ENCODE measurements around the gene SNX24.

The SNX24 gene
- long read RNA-seq, result 0 reads

DNA sequence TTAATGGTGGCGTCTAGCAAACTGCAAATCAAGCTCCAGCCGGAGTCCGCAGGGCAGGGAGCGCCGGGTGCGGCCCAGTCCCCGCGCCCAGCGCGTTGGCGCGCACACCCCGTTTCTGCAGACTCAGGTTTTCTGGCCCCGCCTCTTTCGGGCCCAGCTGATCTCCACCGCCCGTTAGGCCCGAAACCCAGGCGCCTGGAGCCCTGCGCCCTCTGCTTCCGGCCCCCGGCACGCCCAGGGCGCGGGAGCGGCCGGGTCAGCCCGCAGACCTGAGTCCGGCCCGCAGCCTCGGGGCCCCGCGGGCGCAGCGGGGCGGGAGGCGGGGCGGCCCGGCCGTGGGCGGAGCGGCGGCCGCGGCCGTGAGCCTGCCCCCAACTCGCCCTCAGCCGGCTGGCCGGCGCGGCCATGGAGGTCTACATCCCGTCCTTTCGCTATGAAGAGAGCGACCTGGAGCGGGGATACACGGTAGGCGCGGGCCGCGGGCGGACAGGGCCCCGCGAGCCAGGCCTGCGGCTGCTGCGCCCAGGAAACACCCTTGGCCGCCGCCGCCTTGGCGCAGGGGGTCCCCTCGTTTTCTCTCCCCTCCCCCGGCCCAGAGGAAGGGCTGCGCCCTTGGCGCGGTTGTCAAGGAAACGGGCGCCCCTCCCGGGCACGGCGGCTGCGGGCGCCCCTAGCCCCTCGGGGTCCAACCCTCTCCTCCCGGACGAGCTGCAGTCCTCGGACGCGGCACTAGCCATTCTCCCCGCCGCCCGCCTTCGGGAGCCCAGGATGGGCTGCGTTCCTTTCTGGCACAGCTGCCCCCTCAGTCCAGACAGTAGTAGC, at the start of gene SNX24:
SNX24 (plus strand) TSS at position 385 of the 822 bp plus-strand sequence; CDS start at position 406, 21 bp downstream.
- TF ChIP-seq REST (IDR thresholded peaks at IDR 0.05; ENCODE audit: insufficient replicate concordance, low read depth), result no peak
- TF ChIP-seq, protein P1, sequence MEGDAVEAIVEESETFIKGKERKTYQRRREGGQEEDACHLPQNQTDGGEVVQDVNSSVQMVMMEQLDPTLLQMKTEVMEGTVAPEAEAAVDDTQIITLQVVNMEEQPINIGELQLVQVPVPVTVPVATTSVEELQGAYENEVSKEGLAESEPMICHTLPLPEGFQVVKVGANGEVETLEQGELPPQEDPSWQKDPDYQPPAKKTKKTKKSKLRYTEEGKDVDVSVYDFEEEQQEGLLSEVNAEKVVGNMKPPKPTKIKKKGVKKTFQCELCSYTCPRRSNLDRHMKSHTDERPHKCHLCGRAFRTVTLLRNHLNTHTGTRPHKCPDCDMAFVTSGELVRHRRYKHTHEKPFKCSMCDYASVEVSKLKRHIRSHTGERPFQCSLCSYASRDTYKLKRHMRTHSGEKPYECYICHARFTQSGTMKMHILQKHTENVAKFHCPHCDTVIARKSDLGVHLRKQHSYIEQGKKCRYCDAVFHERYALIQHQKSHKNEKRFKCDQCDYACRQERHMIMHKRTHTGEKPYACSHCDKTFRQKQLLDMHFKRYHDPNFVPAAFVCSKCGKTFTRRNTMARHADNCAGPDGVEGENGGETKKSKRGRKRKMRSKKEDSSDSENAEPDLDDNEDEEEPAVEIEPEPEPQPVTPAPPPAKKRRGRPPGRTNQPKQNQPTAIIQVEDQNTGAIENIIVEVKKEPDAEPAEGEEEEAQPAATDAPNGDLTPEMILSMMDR (IDR thresholded peaks at IDR 0.05; ENCODE audit: insufficient read depth, low read length), result no peak
- TF ChIP-seq POLR2AphosphoS5 (IDR thresholded peaks at IDR 0.05; ENCODE audit: low read depth), result no peak
- no peak for TF ChIP-seq SPI1 (IDR thresholded peaks at IDR 0.05; ENCODE audit: borderline replicate concordance, low read depth)
- TF ChIP-seq GABPA (IDR thresholded peaks at IDR 0.05; ENCODE audit: low read depth), result no peak
- Histone ChIP-seq H3K27me3 (ENCODE audit: insufficient read depth, poor library complexity, severe bottlenecking) (no peaks in the 10 kb centered on the region), H3K4me3 (replicated peaks; ENCODE audit: insufficient read depth, low read length) (peak within 1 kb of the TSS; percentile 55), H3K27ac (replicated peaks) (no peak within 1 kb of the TSS)
- peak; percentile 13 to 29 for DNase-seq (ENCODE audit: low read depth in 1 of 2, low spot score in 1 of 2)

DNA sequence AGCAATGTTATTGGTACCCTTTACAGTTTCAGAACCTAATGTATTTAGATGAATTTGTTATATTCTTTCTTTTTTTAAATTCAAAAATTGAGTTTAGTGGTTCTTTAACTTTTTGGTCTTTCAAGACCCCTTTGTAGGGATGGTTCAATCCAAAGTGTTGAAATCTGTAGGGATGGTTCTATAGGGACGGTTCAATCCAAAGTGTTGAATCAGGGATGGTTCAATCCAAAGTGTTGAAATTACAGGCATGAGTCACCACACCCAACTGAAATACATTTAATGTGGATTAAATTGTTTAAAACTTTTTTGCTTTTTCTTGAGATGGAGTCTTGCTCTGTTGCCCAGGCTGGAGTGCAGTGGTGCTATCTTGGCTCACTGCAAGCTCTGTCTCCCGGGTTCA, 39.9 kb upstream of the SNX24 start:
- no peak overlapping the region for H3K4me3 ChIP-seq (replicated peaks; ENCODE audit: insufficient read depth, low read length)
- no peak overlapping the region for H3K27ac ChIP-seq (replicated peaks)
- H3K27me3 ChIP-seq (ENCODE audit: insufficient read depth, poor library complexity, severe bottlenecking), result no peaks in the 10 kb centered on the region
- TF ChIP-seq REST (IDR thresholded peaks at IDR 0.05; ENCODE audit: insufficient replicate concordance, low read depth) (no peak), GABPA (IDR thresholded peaks at IDR 0.05; ENCODE audit: low read depth) (no peak), POLR2AphosphoS5 (IDR thresholded peaks at IDR 0.05; ENCODE audit: low read depth) (no peak), SPI1 (IDR thresholded peaks at IDR 0.05; ENCODE audit: borderline replicate concordance, low read depth) (no peak)
- TF ChIP-seq, protein P1 (IDR thresholded peaks at IDR 0.05; ENCODE audit: insufficient read depth, low read length), result no peak
- no peak for DNase-seq (ENCODE audit: low read depth in 1 of 2, low spot score in 1 of 2)

DNA sequence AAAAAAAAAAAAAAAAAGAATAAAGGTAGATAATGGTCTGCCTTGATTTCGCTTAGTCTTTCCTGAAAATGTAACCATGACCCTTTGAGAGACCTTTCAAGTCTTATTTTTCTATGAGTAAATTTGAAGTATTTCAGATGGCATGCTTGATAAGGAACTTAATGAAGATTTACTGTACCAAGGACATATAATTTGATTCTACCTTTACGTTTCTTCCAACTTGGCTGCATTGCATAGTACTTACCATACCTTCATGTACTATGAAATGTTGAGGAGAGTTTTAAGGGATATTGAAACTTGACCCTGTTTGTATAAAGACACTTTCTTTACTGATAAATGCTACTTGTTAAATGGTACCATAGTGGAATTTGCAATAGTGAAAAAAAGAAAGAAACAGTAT, 35.0 kb upstream of the SNX24 start:
- TF ChIP-seq GABPA (IDR thresholded peaks at IDR 0.05; ENCODE audit: low read depth), result no peak
- TF ChIP-seq POLR2AphosphoS5 (IDR thresholded peaks at IDR 0.05; ENCODE audit: low read depth), result no peak
- TF ChIP-seq, protein P1 (IDR thresholded peaks at IDR 0.05; ENCODE audit: insufficient read depth, low read length), result no peak
- no peak for TF ChIP-seq REST (IDR thresholded peaks at IDR 0.05; ENCODE audit: insufficient replicate concordance, low read depth)
- no peak for TF ChIP-seq SPI1 (IDR thresholded peaks at IDR 0.05; ENCODE audit: borderline replicate concordance, low read depth)
- no peaks in the 10 kb centered on the region for H3K27me3 ChIP-seq (ENCODE audit: insufficient read depth, poor library complexity, severe bottlenecking)
- DNase-seq (ENCODE audit: low read depth in 1 of 2, low spot score in 1 of 2), result no peak
- no peak overlapping the region for H3K27ac ChIP-seq (replicated peaks)
- H3K4me3 ChIP-seq (replicated peaks; ENCODE audit: insufficient read depth, low read length), result no peak overlapping the region

Data from HL-60 (cell line).